Prostate gland (tissue), 1 donor: ENCODE results near the gene SAMD13.

ENCODE experiments used
- POLR2A ChIP-seq: fragments of 450-650 bp; IDR thresholded peaks from one replicate; pipeline ENCODE4 v1.6.1; 2016; ENCODE audit warnings: antibody characterized with exemption, mild to moderate bottlenecking
- POLR2AphosphoS5 ChIP-seq: sonication (generic); formaldehyde crosslinking; IDR thresholded peaks from one replicate; pipeline ENCODE4 v1.6.1; 2017; ENCODE audit warnings: antibody characterized with exemption

GRCh38 chr1:84282780-84283333 is 18.7 kb upstream of the SAMD13 start:
- TF ChIP-seq POLR2AphosphoS5 = no peak
- TF ChIP-seq POLR2A = no peak
